ENCODE measurements around the gene GRIP2.

- TF ChIP-seq POLR2A (IDR thresholded peaks at IDR 0.05; ENCODE audit: low read depth, low read length) = no peak
- TF ChIP-seq POLR2AphosphoS5 (IDR thresholded peaks at IDR 0.05; ENCODE audit: low read depth, low read length) = no peak
These were observed 13.7 kb upstream of the GRIP2 start for GRCh38 chr3:14553871-14554270.
